GM18499 (cell line): Measurements from ENCODE around the gene SLC35G6.
"Not testable (repeated sequence)": the region's sequence is repeated elsewhere in the genome, so short reads cannot be mapped to it uniquely, and the experiment has no call there.

Source experiments
- ATAC-seq: cut with Tn5 transposase; IDR thresholded peaks from one replicate; pipeline ENCODE4 v1.9.1; 2021; ENCODE audit warnings: moderate number of reproducible peaks; ENCODE audit not compliant: insufficient read depth, unreplicated experiment

The SLC35G6 gene

GRCh38 chr17:7481275-7481674 lies at the start of gene SLC35G6:
SLC35G6 (plus strand) TSS chr17:7481446; CDS start chr17:7481517, 71 bp downstream.
- ATAC-seq, result not testable (repeated sequence)

GRCh38 chr17:7432296-7432695 lies 49.0 kb upstream of the SLC35G6 start:
- no peak for ATAC-seq

- ATAC-seq, result no peak
Observed at GRCh38 chr17:7435676-7436555, 45.3 kb upstream of the SLC35G6 start.

GRCh38 chr17:7436556-7437368 lies 44.5 kb upstream of the SLC35G6 start:
- no peak for ATAC-seq

- no peak for ATAC-seq
Observed at GRCh38 chr17:7437369-7437863, 43.8 kb upstream of the SLC35G6 start.

GRCh38 chr17:7437950-7438614 lies 43.2 kb upstream of the SLC35G6 start:
- no peak for ATAC-seq

- no peak for ATAC-seq
Observed at GRCh38 chr17:7438656-7439460, 42.4 kb upstream of the SLC35G6 start.

GRCh38 chr17:7439462-7440112 lies 41.7 kb upstream of the SLC35G6 start, which contains the start of gene FGF11:
FGF11 (plus strand) TSS chr17:7439512; CDS start chr17:7439621, 109 bp downstream.
- no peak for ATAC-seq

GRCh38 chr17:7440113-7440833 lies 41.0 kb upstream of the SLC35G6 start:
- ATAC-seq, result no peak

- no peak for ATAC-seq
Observed at GRCh38 chr17:7440834-7441195, 40.4 kb upstream of the SLC35G6 start.

- ATAC-seq, result no peak
Observed at GRCh38 chr17:7441266-7441665, 40.0 kb upstream of the SLC35G6 start.

GRCh38 chr17:7442142-7442541 lies 39.1 kb upstream of the SLC35G6 start:
- no peak for ATAC-seq

GRCh38 chr17:7443499-7444485 lies 37.5 kb upstream of the SLC35G6 start:
- ATAC-seq, result no peak

- no peak for ATAC-seq
Observed at GRCh38 chr17:7444682-7445618, 36.3 kb upstream of the SLC35G6 start, which contains the start of gene CHRNB1. CHRNB1 (plus strand) TSS chr17:7445061; CDS start chr17:7445128, 67 bp downstream.

- no peak for ATAC-seq
Observed at GRCh38 chr17:7445619-7445968, 35.7 kb upstream of the SLC35G6 start.

GRCh38 chr17:7448461-7448860 lies 32.8 kb upstream of the SLC35G6 start:
- ATAC-seq, result no peak
